CD8-positive, alpha-beta memory T cell (primary cell): ENCODE measurements around the gene NFIB. TPM values are rescaled to one million over a fixed set of nuclear protein-coding genes. Genes with fewer than 3 reads are reported as not detected.

Experiments used
- CTCF ChIA-PET: fragments of 350-600 bp; sonication (Branson Sonifier 250); formaldehyde crosslinking; loops from one replicate; lab custom pipeline; 2021; ENCODE audit warnings: antibody characterized with exemption; lab: Charles Lee
- POLR2A ChIA-PET: fragments of 350-600 bp; sonication (Branson Sonifier 250); formaldehyde crosslinking; loops from one replicate; lab custom pipeline; 2021; ENCODE audit warnings: antibody characterized with exemption; lab: Charles Lee
- DNase-seq, 5 donors: peaks; one replicate each; pipeline versions ENCODE4 v3.0.0 to v3.0.0-alpha.2; 2020 to 2022; ENCODE audit warnings: mixed read lengths in 1 of 5
- H3K27ac ChIP-seq: one replicate; pipeline ENCODE4 v1.7.0; 2013; ENCODE audit warnings: low read depth, mild to moderate bottlenecking, low read length, moderate library complexity
- H3K27me3 ChIP-seq: 2 replicates; pipeline ENCODE4 v1.7.0; 2013; ENCODE audit warnings: low read length, mild to moderate bottlenecking; ENCODE audit not compliant: insufficient read depth, poor library complexity, severe bottlenecking
- H3K36me3 ChIP-seq: 2 replicates; pipeline ENCODE4 v1.7.0; 2013; ENCODE audit warnings: mild to moderate bottlenecking, low read length, moderate library complexity; ENCODE audit not compliant: insufficient read depth
- H3K4me1 ChIP-seq: 2 replicates; pipeline ENCODE4 v1.7.0; 2013; ENCODE audit warnings: mild to moderate bottlenecking, low read length, moderate library complexity; ENCODE audit not compliant: insufficient read depth
- H3K4me3 ChIP-seq: 2 replicates; pipeline ENCODE4 v1.7.0; 2013; ENCODE audit warnings: mild to moderate bottlenecking, low read length
- H3K9me3 ChIP-seq: 2 replicates; pipeline ENCODE4 v1.7.0; 2013; ENCODE audit warnings: mild to moderate bottlenecking, low read length
- H3K27ac Mint-ChIP-seq, 8 donors: one replicate each; pipeline ENCODE4 v1.8.0; 2020 to 2021; ENCODE audit warnings: mixed read lengths in 8 of 8, mild to moderate bottlenecking in 6 of 8, inconsistent platforms in 3 of 8, moderate library complexity in 3 of 8
- H3K27me3 Mint-ChIP-seq, 2 donors: one replicate each; pipeline ENCODE4 v1.8.0; 2020 to 2021; ENCODE audit warnings: mixed read lengths in 2 of 2, mild to moderate bottlenecking in 1 of 2, moderate library complexity in 1 of 2
- H3K36me3 Mint-ChIP-seq, 3 donors: one replicate each; pipeline ENCODE4 v1.8.0; 2020 to 2021; ENCODE audit warnings: mixed read lengths in 3 of 3, inconsistent platforms in 1 of 3, mild to moderate bottlenecking in 1 of 3
- H3K4me1 Mint-ChIP-seq, 3 donors: one replicate each; pipeline ENCODE4 v1.8.0; 2020 to 2021; ENCODE audit warnings: mixed read lengths in 3 of 3, inconsistent platforms in 1 of 3, mild to moderate bottlenecking in 1 of 3
- H3K4me3 Mint-ChIP-seq, 7 donors: one replicate each; pipeline ENCODE4 v1.8.0; 2020 to 2021; ENCODE audit warnings: mixed read lengths in 7 of 7, mild to moderate bottlenecking in 6 of 7, moderate library complexity in 4 of 7, inconsistent platforms in 2 of 7
- H3K9me3 Mint-ChIP-seq, 5 donors: one replicate each; pipeline ENCODE4 v1.8.0; 2020 to 2022; ENCODE audit warnings: mixed read lengths in 5 of 5, mild to moderate bottlenecking in 3 of 5, moderate library complexity in 2 of 5, inconsistent platforms in 1 of 5
- polyA plus RNA-seq: library from polyadenylated mRNA; unstranded; fragments of 300-500 nt; fragmentation: Illumina TruSeq; gene quantifications from one replicate; pipeline ENCODE4 v1.2.3, GENCODE V29; 2021
- total RNA-seq, 2 experiments: library from RNA; stranded (reverse); gene quantifications; one replicate each; pipeline ENCODE4 v1.2.3, GENCODE V29; 2021

Gene NFIB
- total and polyA plus RNA-seq, 3 experiments from 2014 or later = not detected

GRCh38 chr9:14256588-14256987 is 57.4 kb downstream of the NFIB start:
- no peaks in the 10 kb centered on the region for H3K9me3 ChIP-seq
- H3K9me3 Mint-ChIP-seq = peaks cover 0 to 3% (median 0%) of the 10 kb centered on the region in 5 donors
- DNase-seq = no peak
- no peak overlapping the region for H3K4me3 ChIP-seq
- no peak overlapping the region for H3K4me3 Mint-ChIP-seq
- CTCF ChIA-PET = no interaction called here
- no peaks in the 10 kb centered on the region for H3K4me1 Mint-ChIP-seq
- H3K27ac ChIP-seq = no peak overlapping the region
- H3K27me3 ChIP-seq = no peaks in the 10 kb centered on the region
- POLR2A ChIA-PET = no interaction called here
- H3K36me3 ChIP-seq = no peaks in the 10 kb centered on the region
- H3K27ac Mint-ChIP-seq = no peak overlapping the region
- H3K27me3 Mint-ChIP-seq = peaks cover 3% of the 10 kb centered on the region in 2 donors
- H3K4me1 ChIP-seq = no peaks in the 10 kb centered on the region
- H3K36me3 Mint-ChIP-seq = no peaks in the 10 kb centered on the region

- no peaks in the 10 kb centered on the region for H3K4me1 Mint-ChIP-seq
- no peaks in the 10 kb centered on the region for H3K9me3 ChIP-seq
- peaks cover 1 to 3% of the 10 kb centered on the region in 2 donors for H3K27me3 Mint-ChIP-seq
- H3K4me3 ChIP-seq = no peak overlapping the region
- no peaks in the 10 kb centered on the region for H3K36me3 Mint-ChIP-seq
- no peak overlapping the region for H3K4me3 Mint-ChIP-seq
- peaks cover 0 to 3% (median 0%) of the 10 kb centered on the region in 5 donors for H3K9me3 Mint-ChIP-seq
- ChIA-PET POLR2A (no interaction called here), CTCF (no interaction called here)
- no peaks in the 10 kb centered on the region for H3K4me1 ChIP-seq
- H3K27ac Mint-ChIP-seq = no peak overlapping the region
- no peaks in the 10 kb centered on the region for H3K36me3 ChIP-seq
- DNase-seq = no peak
- H3K27me3 ChIP-seq = no peaks in the 10 kb centered on the region
- no peak overlapping the region for H3K27ac ChIP-seq
Measured at GRCh38 chr9:14251154-14252071, 62.5 kb downstream of the NFIB start.

GRCh38 chr9:14250794-14251153 is 63.2 kb downstream of the NFIB start:
- no peak overlapping the region for H3K27ac ChIP-seq
- ChIA-PET POLR2A (no interaction called here), CTCF (no interaction called here)
- Mint-ChIP-seq H3K36me3 (no peaks in the 10 kb centered on the region), H3K27ac (no peak overlapping the region), H3K4me1 (no peaks in the 10 kb centered on the region), H3K27me3 (peaks cover 1 to 3% of the 10 kb centered on the region in 2 donors), H3K9me3 (peaks cover 0 to 3% (median 0%) of the 10 kb centered on the region in 5 donors), H3K4me3 (no peak overlapping the region)
- no peaks in the 10 kb centered on the region for H3K4me1 ChIP-seq
- no peaks in the 10 kb centered on the region for H3K27me3 ChIP-seq
- H3K9me3 ChIP-seq = no peaks in the 10 kb centered on the region
- DNase-seq = no peak
- no peaks in the 10 kb centered on the region for H3K36me3 ChIP-seq
- H3K4me3 ChIP-seq = no peak overlapping the region

GRCh38 chr9:14249527-14249926 is 64.4 kb downstream of the NFIB start:
- CTCF ChIA-PET = no interaction called here
- no peak for DNase-seq
- H3K27me3 Mint-ChIP-seq = peaks cover 1 to 3% of the 10 kb centered on the region in 2 donors
- no peaks in the 10 kb centered on the region for H3K36me3 ChIP-seq
- H3K4me3 ChIP-seq = no peak overlapping the region
- H3K27me3 ChIP-seq = no peaks in the 10 kb centered on the region
- H3K4me3 Mint-ChIP-seq = no peak overlapping the region
- POLR2A ChIA-PET = no interaction called here
- H3K36me3 Mint-ChIP-seq = no peaks in the 10 kb centered on the region
- H3K9me3 ChIP-seq = no peaks in the 10 kb centered on the region
- no peaks in the 10 kb centered on the region for H3K4me1 Mint-ChIP-seq
- peaks cover 0 to 3% (median 0%) of the 10 kb centered on the region in 5 donors for H3K9me3 Mint-ChIP-seq
- no peaks in the 10 kb centered on the region for H3K4me1 ChIP-seq
- H3K27ac ChIP-seq = no peak overlapping the region
- no peak overlapping the region for H3K27ac Mint-ChIP-seq

- Histone ChIP-seq H3K27ac (no peak overlapping the region), H3K36me3 (no peaks in the 10 kb centered on the region), H3K9me3 (no peaks in the 10 kb centered on the region), H3K4me1 (no peaks in the 10 kb centered on the region), H3K27me3 (no peaks in the 10 kb centered on the region), H3K4me3 (no peak overlapping the region)
- Mint-ChIP-seq H3K4me1 (no peaks in the 10 kb centered on the region), H3K4me3 (no peak overlapping the region), H3K36me3 (no peaks in the 10 kb centered on the region), H3K27ac (no peak overlapping the region), H3K9me3 (no peaks in the 10 kb centered on the region), H3K27me3 (peaks cover 1 to 5% of the 10 kb centered on the region in 2 donors)
- CTCF ChIA-PET = no interaction called here
- DNase-seq = no peak
- POLR2A ChIA-PET = no interaction called here
Measured at GRCh38 chr9:14248149-14248548, 65.8 kb downstream of the NFIB start.

- Mint-ChIP-seq H3K36me3 (no peaks in the 10 kb centered on the region), H3K9me3 (no peaks in the 10 kb centered on the region), H3K4me1 (no peaks in the 10 kb centered on the region), H3K27me3 (peaks cover 1 to 3% of the 10 kb centered on the region in 2 donors), H3K27ac (no peak overlapping the region), H3K4me3 (no peak overlapping the region)
- Histone ChIP-seq H3K36me3 (no peaks in the 10 kb centered on the region), H3K9me3 (no peaks in the 10 kb centered on the region), H3K4me1 (no peaks in the 10 kb centered on the region), H3K4me3 (no peak overlapping the region), H3K27ac (no peak overlapping the region), H3K27me3 (no peaks in the 10 kb centered on the region)
- ChIA-PET CTCF (no interaction called here), POLR2A (no interaction called here)
- no peak for DNase-seq
Measured at GRCh38 chr9:14247577-14247976, 66.4 kb downstream of the NFIB start.

GRCh38 chr9:14246951-14247350 is 67.0 kb downstream of the NFIB start:
- Mint-ChIP-seq H3K36me3 (no peaks in the 10 kb centered on the region), H3K4me1 (no peaks in the 10 kb centered on the region), H3K27ac (no peak overlapping the region), H3K9me3 (no peaks in the 10 kb centered on the region), H3K4me3 (no peak overlapping the region), H3K27me3 (peaks cover 0 to 3% of the 10 kb centered on the region in 2 donors)
- no peaks in the 10 kb centered on the region for H3K36me3 ChIP-seq
- no peaks in the 10 kb centered on the region for H3K4me1 ChIP-seq
- H3K4me3 ChIP-seq = no peak overlapping the region
- no peak overlapping the region for H3K27ac ChIP-seq
- ChIA-PET CTCF (no interaction called here), POLR2A (no interaction called here)
- no peaks in the 10 kb centered on the region for H3K9me3 ChIP-seq
- no peaks in the 10 kb centered on the region for H3K27me3 ChIP-seq
- DNase-seq = no peak

- no peak overlapping the region for H3K27ac Mint-ChIP-seq
- no peak overlapping the region for H3K4me3 Mint-ChIP-seq
- H3K27me3 ChIP-seq = no peaks in the 10 kb centered on the region
- no peak overlapping the region for H3K27ac ChIP-seq
- no peaks in the 10 kb centered on the region for H3K9me3 ChIP-seq
- H3K27me3 Mint-ChIP-seq = peaks cover 0 to 3% of the 10 kb centered on the region in 2 donors
- no peak overlapping the region for H3K4me3 ChIP-seq
- no peak for DNase-seq
- POLR2A ChIA-PET = interaction anchor here (0.6 kb wide), 1 partner anchor 38 kb away, joined by 3 read pairs; no protein-coding TSS in a partner anchor
- CTCF ChIA-PET = no interaction called here
- H3K36me3 Mint-ChIP-seq = no peaks in the 10 kb centered on the region
- H3K4me1 ChIP-seq = no peaks in the 10 kb centered on the region
- H3K9me3 Mint-ChIP-seq = no peaks in the 10 kb centered on the region
- H3K4me1 Mint-ChIP-seq = no peaks in the 10 kb centered on the region
- no peaks in the 10 kb centered on the region for H3K36me3 ChIP-seq
Measured at GRCh38 chr9:14245901-14246525, 67.9 kb downstream of the NFIB start.
